8988T (cell line): Measurements from ENCODE around the gene PDLIM5.
"Not testable (repeated sequence)": the region's sequence is repeated elsewhere in the genome, so short reads cannot be mapped to it uniquely, and the experiment has no call there.

ENCODE experiments used
- DNase-seq: peaks from one replicate; pipeline ENCODE4 v3.0.0; 2011

Gene PDLIM5

DNA sequence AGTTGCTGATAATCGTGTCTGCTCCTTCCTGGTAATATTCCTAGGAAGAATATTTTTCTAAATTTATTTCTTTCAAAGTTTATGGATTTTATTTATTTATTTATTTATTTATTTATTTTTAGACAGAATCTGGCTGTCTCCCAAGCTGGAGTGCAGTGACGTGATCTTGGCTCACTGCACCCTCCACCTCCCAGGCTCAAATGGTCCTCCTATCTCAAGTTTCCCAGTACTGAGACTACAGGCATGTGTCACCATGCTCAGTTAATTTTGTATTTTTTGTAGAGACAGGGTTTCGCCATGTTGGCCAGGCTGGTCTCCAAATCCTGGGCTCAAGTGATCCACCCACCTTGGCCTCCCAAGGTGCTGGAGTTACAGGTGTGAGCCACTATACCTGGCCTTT, 48.9 kb downstream of the PDLIM5 start:
- DNase-seq: no peak

DNA sequence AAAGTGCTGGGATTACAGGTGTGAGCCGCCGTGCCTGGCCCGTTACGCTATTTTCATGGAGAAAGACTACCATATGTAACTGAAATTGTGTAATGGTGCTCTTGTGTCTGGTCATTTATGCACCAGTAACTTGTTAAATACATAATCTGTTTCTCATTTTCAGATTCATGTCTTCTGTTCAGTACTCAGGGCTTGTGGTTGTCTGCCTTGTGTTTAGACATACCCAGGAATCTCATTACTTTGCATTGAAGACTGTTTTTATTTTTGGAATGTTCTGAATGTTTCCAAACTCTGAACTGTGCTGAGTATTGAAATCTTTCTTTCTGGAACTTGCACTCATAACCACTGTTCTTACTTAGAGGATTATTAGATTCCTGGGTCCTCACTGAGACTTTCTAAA, 52.8 kb downstream of the PDLIM5 start:
- DNase-seq: no peak

DNA sequence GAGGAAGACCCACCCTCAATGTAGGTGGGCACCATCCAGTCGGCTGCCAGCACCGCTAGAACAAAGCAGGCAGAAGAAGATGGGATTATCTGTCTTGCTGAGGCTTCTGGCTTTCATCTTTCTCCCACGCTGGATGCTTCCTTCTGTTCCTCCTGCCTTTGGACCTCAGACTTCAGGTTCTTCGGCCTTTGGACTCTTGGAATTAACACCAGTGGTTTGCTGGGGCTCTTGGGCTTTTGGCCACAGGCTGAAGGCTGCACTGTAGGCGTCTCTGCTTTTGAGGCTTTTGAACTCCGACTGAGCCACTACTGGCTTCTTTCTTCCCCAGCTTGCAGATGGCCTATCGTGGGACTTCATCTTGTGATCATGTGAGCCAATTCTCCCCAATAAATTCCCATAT, 55.1 kb downstream of the PDLIM5 start:
- DNase-seq: no peak

- DNase-seq: no peak
Measured at GRCh38 chr4:94507281-94507680, 55.5 kb downstream of the PDLIM5 start.

DNA sequence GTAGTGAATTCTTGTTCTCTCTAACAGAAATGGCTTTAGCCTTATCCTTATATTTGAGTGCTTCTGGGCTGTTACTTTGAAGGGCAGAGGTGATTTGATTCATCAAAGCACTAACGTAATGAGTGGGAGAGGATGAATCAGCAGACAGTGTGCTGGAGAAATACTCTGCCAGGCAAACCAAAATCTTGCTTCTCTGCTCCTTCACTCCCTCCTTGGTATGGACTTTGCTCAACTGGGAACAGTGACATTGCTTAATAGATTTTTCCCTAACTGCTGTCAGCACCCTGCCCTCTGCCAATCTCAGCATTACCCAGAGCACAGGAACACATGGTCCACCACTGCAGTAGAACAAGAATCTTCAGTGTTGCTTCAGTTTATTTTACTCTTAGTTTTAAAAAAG, 56.0 kb downstream of the PDLIM5 start:
- no peak for DNase-seq

DNA sequence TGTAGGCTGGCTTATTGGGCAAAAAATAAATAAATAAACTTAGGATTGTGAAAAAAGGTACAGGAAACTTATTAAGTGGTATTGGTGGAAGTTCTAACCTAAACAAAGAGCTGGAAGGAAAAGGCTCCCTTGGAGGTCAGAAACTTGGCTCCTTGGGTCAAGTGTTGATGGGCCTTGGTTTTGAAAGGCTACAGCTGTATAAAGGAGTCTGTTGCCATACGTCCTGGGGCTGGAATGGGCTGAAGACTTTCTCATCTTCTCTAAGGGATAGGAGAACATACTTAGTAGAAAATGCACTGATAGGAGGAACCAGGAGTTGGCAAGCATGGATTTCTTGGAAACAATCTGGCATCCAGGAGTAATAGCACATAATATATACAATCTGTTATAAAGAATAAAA, 56.6 kb downstream of the PDLIM5 start:
- DNase-seq: no peak

DNA sequence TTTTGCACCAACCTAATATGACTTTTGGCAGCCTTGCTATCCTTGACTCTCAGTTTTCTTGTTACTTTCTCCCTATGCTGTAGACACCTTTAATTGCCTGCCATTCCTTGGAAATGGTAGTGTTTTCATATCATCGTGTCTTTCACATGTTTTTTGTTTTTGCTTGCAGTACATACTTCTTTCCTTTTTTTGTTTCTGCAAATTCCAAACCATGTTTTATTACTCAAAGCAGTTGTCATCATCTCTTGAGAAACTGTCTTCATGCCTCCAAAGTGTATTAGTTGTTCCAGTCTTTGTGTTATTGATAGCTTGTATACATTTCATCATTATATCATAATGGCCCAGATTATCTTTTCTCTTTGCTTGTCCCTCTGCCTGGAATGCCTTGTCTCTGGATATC, 57.1 kb downstream of the PDLIM5 start:
- no peak for DNase-seq

DNA sequence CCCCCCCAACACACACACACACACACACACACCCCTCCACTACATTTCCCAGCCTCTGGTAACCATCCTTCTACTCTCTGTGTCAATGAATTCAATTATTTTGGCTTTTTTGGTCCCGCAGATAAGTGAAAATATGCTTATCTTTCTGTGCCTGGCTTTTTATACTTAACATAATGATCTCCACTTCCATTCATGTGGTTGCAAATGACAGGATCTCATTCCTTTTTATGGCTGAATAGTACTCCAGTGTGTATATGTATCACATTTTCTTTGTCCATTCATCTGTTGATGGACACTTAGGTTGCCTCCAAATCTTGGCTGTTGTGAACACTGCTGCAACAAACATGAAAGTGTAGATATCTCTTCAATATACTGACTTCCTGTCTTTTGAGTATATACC, 59.8 kb downstream of the PDLIM5 start:
- DNase-seq: no peak

- not testable (repeated sequence) for DNase-seq
Measured at GRCh38 chr4:94513532-94513931, 61.8 kb downstream of the PDLIM5 start.

DNA sequence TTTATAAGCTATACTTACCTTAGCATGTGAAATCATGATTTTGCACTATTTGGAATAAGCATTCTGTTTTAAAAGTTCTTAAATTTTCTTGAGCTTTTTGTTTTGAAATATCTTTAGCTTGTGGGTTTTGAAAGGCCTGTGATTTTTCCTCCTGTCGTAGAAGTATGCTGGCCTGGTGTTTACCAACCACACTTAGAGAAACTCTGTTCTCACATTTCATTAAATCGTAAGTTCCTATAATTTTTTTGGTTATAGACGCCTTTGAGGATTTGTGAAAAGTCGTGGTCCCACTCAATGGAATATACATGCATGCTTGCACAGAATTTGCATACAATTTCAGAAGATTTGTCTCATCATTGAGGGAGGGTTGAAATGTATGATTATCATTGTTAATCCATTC, 63.6 kb downstream of the PDLIM5 start:
- DNase-seq: no peak

- no peak for DNase-seq
Measured at GRCh38 chr4:94516067-94516466, 64.3 kb downstream of the PDLIM5 start.

DNA sequence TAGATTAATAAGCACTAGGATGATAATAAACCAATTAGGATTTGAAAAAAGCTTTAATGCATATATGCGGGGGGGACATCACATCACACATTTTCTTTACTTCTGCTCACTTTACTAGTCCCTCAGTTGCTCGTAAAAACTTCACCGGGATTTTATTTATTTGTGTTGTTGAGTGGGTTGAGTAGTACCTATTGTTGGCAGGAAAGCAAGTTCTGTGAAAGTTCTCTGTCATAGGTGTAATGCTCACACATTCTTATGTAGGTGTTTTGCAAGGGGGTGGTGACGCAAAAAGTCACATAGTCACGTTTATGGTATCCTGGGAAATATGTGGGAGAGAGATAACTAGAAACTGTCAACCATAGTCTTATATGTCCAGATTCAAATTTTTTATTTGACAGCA, 65.3 kb downstream of the PDLIM5 start:
- DNase-seq: no peak

DNA sequence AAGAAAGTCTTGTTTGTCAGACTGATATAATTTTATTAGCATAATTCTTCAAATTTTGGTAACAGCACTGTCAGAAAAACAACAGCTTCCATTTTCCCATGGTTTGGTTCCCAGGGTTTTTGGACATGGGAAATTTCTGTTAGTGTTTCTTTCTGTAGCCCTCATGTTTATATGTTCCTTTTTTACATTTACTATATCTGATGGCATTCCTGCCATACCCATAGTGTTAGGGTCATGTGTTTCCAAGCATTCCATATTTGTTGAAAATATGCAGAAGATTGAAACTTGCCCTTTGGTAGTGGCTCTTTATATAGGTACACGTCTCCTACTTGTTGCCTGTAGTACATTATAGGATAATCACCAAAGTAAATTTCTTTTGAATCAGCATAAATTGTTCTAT, 65.8 kb downstream of the PDLIM5 start:
- DNase-seq: no peak

GRCh38 chr4:94519019-94519418, 67.3 kb downstream of the PDLIM5 start:
- DNase-seq: no peak

DNA sequence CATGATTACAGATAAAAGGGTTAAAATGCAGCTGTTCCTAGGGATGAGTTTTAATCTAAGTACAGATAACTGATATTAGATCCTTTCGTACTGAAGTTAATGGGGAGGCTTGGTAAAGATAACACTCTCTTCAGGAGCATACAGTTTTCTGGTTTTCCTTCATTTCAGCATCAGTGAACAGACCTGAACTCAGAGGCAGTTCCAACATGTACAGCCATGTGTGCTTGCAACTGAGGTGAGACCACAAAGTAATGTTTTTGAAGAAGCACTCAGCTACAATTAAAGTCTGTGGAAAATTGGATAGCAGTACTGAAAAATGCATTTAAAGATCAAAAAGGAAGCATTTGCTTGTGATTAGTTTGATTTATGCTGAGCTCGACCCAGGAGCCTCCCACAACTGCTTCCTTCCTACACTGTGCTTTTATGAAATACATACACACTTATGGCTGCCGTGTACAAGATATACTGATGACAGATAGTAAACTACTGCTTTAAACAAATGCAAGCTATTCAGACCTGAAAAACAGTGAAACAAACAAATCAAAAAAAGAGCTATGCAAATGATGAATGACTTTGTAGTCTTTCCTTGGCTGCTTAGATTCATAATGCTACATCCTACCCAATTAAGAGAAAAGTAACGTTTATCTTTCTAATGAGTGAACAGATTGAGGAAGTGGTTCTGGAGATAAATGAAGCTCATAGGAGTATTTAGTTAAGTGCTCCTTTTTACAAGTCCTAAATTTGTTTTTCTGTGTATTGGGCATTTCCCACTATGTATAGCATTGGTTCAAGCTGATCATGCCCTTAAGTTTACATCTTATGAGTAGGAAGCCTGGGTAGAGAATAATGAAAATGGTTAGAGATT, 68.4 kb downstream of the PDLIM5 start:
- no peak for DNase-seq

- no peak for DNase-seq
Measured at GRCh38 chr4:94523033-94523580, 71.4 kb downstream of the PDLIM5 start.

GRCh38 chr4:94523617-94524016, 71.9 kb downstream of the PDLIM5 start:
- DNase-seq: no peak

DNA sequence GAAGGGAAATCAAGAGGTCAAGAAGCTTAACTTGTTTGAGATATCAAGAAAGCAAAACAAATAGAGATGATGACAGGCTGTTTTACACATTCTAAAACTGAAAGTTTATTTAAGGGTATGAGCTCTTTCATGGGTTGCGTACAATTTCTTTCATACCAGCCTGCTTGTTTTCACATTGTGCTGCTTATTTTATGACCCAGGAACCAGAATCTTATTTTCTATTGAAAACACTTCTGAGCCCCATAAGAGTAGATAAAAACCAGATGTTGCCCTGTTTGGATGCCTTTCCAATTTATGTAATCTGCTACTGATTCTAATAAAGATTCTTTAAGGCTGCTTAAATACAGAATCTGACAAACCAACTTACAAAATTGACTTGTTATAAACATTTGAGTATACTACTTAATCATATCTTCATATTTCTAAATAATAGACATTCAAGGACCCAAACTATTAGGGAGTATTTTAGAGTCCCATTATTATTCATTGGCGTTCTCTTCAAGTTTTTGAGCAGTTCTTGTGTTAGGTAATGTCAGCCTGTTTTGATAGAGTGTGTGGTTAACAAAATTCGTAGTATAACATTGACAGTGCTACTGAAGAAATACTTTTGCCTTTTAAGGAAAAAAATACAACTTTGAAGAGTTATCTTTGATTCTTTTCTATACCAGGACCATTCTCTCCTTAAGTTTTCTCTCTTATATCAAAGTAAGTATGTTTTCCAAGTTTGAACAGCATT, 74.4 kb downstream of the PDLIM5 start:
- DNase-seq: no peak

GRCh38 chr4:94527556-94528233, 76.0 kb downstream of the PDLIM5 start:
- DNase-seq: no peak

DNA sequence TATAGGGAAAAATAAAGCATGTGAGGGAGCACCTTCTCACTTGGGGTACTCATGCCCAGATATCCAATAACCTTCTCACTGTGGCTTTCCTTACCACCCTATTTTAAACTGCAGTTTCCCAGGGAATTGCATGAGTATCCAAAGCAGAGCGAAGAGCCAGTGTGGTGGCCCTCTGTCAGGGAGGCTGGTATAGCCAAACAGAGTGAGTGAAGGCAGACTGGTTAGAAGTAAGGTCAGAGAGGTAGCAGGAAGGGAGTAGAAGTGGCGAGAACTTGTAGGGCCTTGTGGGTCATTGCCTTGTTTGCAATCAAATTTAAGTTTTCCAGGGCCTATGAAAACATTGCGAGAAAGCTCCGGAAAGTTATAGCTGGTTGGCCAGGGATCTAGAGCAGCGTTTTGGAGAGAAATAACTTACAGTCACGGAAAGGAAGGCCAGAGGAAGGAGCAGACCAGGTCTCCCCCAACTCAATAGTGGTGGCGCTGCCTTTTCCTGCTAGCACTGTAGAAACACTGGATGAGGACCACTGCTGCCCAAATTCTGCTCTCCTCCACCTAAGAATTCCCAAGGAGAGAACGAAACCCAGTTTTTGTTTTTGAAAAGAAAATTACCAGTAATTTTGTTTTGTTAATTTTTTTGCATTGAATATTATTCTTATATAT, 77.2 kb downstream of the PDLIM5 start:
- DNase-seq: no peak

GRCh38 chr4:94530073-94530472, 78.3 kb downstream of the PDLIM5 start:
- DNase-seq: no peak

- no peak for DNase-seq
Measured at GRCh38 chr4:94531991-94532789, 80.4 kb downstream of the PDLIM5 start.
